Epithelial cell of esophagus (primary cell): ENCODE measurements around the gene POP7.
A peak's percentile ranks its signal among the peaks of the same experiment; 100 is the strongest.
"Not testable (repeated sequence)": the region's sequence is repeated elsewhere in the genome, so short reads cannot be mapped to it uniquely, and the experiment has no call there.

Source experiments
- DNase-seq: peaks from one replicate; pipeline ENCODE4 v3.0.0; 2010; ENCODE audit warnings: low read depth
- H3K4me3 ChIP-seq: 2 replicates; pipeline ENCODE4 v1.5.1; 2011; ENCODE audit warnings: mild to moderate bottlenecking, low read length, control low read depth
- CTCF ChIP-seq: IDR thresholded peaks from 2 replicates; pipeline ENCODE4 v1.5.1; 2011; ENCODE audit warnings: low read depth, mild to moderate bottlenecking, low read length, control low read depth, inconsistent platforms; ENCODE audit not compliant: insufficient read depth; ENCODE audit errors: missing control alignments

POP7 gene

GRCh38 chr7:100705753-100706671, at the start of gene POP7:
POP7 (plus strand) TSS chr7:100706121; CDS start chr7:100706831, 710 bp downstream.
- DNase-seq: peak; percentile 98
- TF ChIP-seq CTCF: no peak

DNA sequence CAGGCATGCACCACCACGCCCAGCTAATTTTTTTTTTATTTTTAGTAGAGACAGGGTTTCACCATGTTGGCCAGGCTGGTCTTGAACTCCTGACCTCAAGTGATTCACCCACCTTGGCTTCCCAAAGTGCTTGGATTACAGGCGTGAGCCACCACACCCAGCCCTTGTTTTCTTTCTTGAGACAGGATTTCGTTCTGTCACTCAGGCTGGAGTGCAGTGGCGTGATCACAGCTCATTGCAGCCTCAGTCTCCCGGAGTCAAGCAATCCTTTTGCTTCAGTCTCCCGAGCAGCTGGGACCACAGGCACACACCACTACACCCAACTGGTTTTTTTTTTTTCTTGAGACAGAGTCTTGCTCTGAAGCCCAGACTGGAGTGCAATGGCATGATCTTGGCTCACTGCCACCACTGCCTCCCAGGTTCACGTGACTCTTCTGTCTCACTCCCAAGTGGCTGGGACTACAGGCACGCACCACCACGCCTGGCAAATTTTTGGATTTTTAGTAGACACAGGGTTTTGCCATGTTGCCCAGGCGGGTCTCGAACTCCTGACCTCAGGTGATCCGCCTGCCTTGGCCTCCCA, 43.6 kb upstream of the POP7 start:
- H3K4me3 ChIP-seq, DNase-seq: not testable (repeated sequence)

More at GRCh38 chr7:100705753-100706671, at the start of gene POP7:
- peak within 1 kb of the TSS; percentile 76 for H3K4me3 ChIP-seq

- DNase-seq: no peak
- no peak for TF ChIP-seq CTCF
- no peak overlapping the region for H3K4me3 ChIP-seq
These were observed 40.7 kb upstream of the POP7 start for GRCh38 chr7:100665168-100665726.

DNA sequence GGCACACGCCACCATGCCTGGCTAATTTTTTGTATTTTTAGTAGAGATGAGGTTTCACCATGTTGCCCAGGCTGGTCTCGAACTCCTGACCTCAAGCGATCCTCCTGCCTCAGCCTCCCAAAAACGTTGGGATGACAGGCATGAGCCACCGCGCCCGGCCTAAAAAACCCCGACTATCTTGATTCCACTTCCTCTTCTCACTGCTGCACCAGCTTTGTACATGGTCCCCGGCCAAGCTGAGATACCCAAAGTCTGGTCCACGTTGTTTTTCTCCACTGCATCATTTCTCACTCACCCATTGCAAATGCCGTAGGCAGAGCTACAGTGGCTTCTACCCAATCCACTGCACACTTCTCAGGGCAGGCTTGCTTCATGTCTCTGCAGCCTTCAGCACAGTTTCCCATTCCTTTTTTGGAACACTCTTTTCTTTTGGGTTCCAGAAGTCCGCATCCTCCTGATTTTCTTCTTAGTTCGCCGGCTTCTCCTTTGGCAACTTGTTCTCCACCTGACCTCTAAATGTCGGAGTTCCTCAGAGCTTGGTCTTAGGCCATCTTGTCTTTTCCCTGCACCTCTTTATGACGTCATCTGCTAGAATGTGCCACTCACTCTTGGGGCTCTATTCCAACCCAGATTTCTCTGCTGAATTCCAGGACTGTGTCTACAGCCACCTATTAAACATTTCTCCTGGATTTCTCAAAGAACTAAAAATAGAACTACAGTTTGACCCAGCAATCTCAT, 38.4 kb upstream of the POP7 start:
- no peak for TF ChIP-seq CTCF

DNA sequence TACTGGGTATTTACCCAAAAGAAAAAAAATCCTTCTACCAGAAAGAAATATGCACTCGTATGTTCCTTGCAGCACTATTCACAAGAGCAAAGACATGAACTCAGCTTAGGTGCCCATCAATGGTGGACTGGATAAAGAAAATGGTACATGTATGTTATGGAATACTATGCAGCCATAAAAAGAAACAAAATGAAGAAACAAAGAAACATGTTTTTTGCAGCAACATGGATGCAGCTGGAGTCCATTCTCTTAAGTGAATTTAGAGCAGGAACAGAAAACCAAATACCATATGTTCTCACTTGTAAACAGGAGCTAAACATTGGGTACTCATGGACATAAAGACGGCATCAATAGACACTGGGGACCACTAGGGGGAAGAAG, 37.9 kb upstream of the POP7 start:
- TF ChIP-seq CTCF: no peak
- H3K4me3 ChIP-seq: no peak overlapping the region
- DNase-seq: no peak

More for the DNA sequence above, 38.4 kb upstream of the POP7 start:
- DNase-seq: no peak
- no peak overlapping the region for H3K4me3 ChIP-seq

DNA sequence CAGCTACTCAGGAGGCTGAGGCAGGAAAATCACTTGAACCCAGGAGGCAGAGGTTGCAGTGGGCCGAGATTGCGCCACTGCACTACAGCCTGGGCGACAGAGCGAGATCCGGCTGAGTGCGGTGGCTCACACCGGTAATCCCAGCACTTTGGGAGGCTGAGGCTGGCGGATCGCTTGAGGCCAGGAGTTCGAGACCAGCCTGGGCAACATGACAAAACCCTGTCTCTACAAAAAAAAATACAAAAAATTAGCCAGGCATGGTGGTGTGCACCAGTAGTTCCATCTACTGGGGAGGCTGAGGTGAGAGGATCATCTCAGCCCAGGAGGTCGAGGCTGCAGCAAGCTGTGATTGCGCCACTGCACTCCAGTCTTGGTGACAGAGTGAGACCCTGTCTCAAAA, 36.8 kb upstream of the POP7 start:
- not testable (repeated sequence) for H3K4me3 ChIP-seq, DNase-seq

GRCh38 chr7:100670074-100670473, 35.8 kb upstream of the POP7 start:
- DNase-seq: no peak
- H3K4me3 ChIP-seq: no peak overlapping the region
- TF ChIP-seq CTCF: no peak
